Esophagus squamous epithelium (tissue), 5 donors: ENCODE data around the gene CD44. TPM values are rescaled to one million over a fixed set of nuclear protein-coding genes. Genes with fewer than 3 reads are reported as not detected.

ENCODE experiments used
- DNase-seq: peaks from one replicate; lab custom pipeline; 2025; lab: John Stamatoyannopoulos, UW
- H3K27ac ChIP-seq, 4 donors: fragments of 200-600 bp; sonication (generic); one replicate each; pipeline ENCODE4 v1.5.1; 2016 to 2019; ENCODE audit warnings: mild to moderate bottlenecking in 1 of 4
- H3K27me3 ChIP-seq, 4 donors: fragments of 200-600 bp; sonication (generic); 1 replicate in 3 of 4; 2 replicates in 1 of 4; pipeline versions ENCODE4 v1.5.1 to v1.6.0; 2017 to 2021; ENCODE audit warnings: antibody characterized with exemption in 1 of 4
- H3K36me3 ChIP-seq, 3 donors: fragments of 200-600 bp; sonication (generic); one replicate each; pipeline ENCODE4 v1.5.1; 2016 to 2019
- H3K4me1 ChIP-seq, 3 donors: fragments of 200-600 bp; sonication (generic); one replicate each; pipeline ENCODE4 v1.5.1; 2017 to 2019
- H3K4me3 ChIP-seq, 4 donors: fragments of 200-600 bp; sonication (generic); 1 replicate in 3 of 4; 2 replicates in 1 of 4; pipeline ENCODE4 v1.5.1; 2016 to 2019; ENCODE audit warnings: mild to moderate bottlenecking in 2 of 4, moderate library complexity in 1 of 4
- H3K9me3 ChIP-seq, 3 donors: fragments of 200-600 bp; sonication (generic); one replicate each; pipeline ENCODE4 v1.5.1; 2016 to 2019
- CTCF ChIP-seq, 6 experiments: fragments of 450-650 bp in 4 of 6; fragments of 200-600 bp in 2 of 6; sonication (generic) in 2 of 6; IDR thresholded peaks; one replicate each; pipeline ENCODE4 v1.5.1; 2016 to 2019; ENCODE audit warnings: antibody characterized with exemption in 6 of 6, mild to moderate bottlenecking in 4 of 6, moderate library complexity in 4 of 6
- POLR2A ChIP-seq, 4 donors: fragments of 450-650 bp; IDR thresholded peaks; one replicate each; pipeline ENCODE4 v1.6.1; 2017; ENCODE audit warnings: antibody characterized with exemption in 4 of 4, mild to moderate bottlenecking in 4 of 4, moderate library complexity in 3 of 4
- WGBS, 2 donors: methylation state at CpG; one replicate each; pipeline ENCODE4 v1.1.5; 2018; 5-methylcytosine and 5-hydroxymethylcytosine counted together
- intact Hi-C: fragments of 100-400 bp; cut with DNase I; formaldehyde crosslinking; loops from one replicate; pipeline ENCODE4 v1.15.0; 2022
- total RNA-seq, 4 donors: library from RNA; depleted of rRNA; stranded (reverse); fragments of >200 nt; gene quantifications; one replicate each; pipeline ENCODE4 v1.1.0, GENCODE V29; 2016
- donor health status: DM: yes; HTN: yes; CAD: no.

CD44 gene
- total RNA-seq, 4 donors from 2014 or later, result 418 to 565 (median 463) TPM

- WGBS, 2 donors, result 80 to 87% methylated on average over 2 to 3 of the region's 3 CpGs
- intact Hi-C loops, result no loop called here
- H3K4me3 ChIP-seq, result no peak overlapping the region
- no peaks in the 10 kb centered on the region for H3K9me3 ChIP-seq
- DNase-seq, result no peak
- H3K27ac ChIP-seq, result peak overlapping the region in 2 of 4 donors; percentile 0 to 21
- peaks cover 19 to 100% (median 58%) of the 10 kb centered on the region in 3 donors for H3K4me1 ChIP-seq
- no peak for TF ChIP-seq POLR2A (IDR thresholded peaks at IDR 0.05)
- no peak for TF ChIP-seq CTCF (IDR thresholded peaks at IDR 0.05)
- H3K36me3 ChIP-seq, result peaks cover 0 to 58% (median 0%) of the 10 kb centered on the region in 3 donors
- no peaks in the 10 kb centered on the region for H3K27me3 ChIP-seq
Observed at GRCh38 chr11:35150454-35150853, 11.5 kb downstream of the CD44 start.

- 61 to 74% methylated on average over 1 of the region's 1 CpG for WGBS, 2 donors
- H3K27me3 ChIP-seq, result no peaks in the 10 kb centered on the region
- H3K4me1 ChIP-seq, result peaks cover 12 to 100% (median 52%) of the 10 kb centered on the region in 3 donors
- H3K27ac ChIP-seq, result peak overlapping the region in 3 of 4 donors; percentile 26 to 36 (median 36)
- TF ChIP-seq POLR2A (IDR thresholded peaks at IDR 0.05) (no peak), CTCF (IDR thresholded peaks at IDR 0.05) (no peak)
- no peak overlapping the region for H3K4me3 ChIP-seq
- no peak for DNase-seq
- H3K36me3 ChIP-seq, result peaks cover 0 to 58% (median 0%) of the 10 kb centered on the region in 3 donors
- intact Hi-C loops, result no loop called here
- no peaks in the 10 kb centered on the region for H3K9me3 ChIP-seq
Observed at GRCh38 chr11:35151241-35151640, 12.3 kb downstream of the CD44 start.

- H3K27me3 ChIP-seq, result no peaks in the 10 kb centered on the region
- H3K27ac ChIP-seq, result peak overlapping the region in 3 of 4 donors; percentile 26 to 36 (median 36)
- no peaks in the 10 kb centered on the region for H3K9me3 ChIP-seq
- DNase-seq, result no peak
- intact Hi-C loops, result no loop called here
- peaks cover 12 to 100% (median 51%) of the 10 kb centered on the region in 3 donors for H3K4me1 ChIP-seq
- TF ChIP-seq POLR2A (IDR thresholded peaks at IDR 0.05), result no peak
- TF ChIP-seq CTCF (IDR thresholded peaks at IDR 0.05), result no peak
- H3K4me3 ChIP-seq, result no peak overlapping the region
- H3K36me3 ChIP-seq, result peaks cover 0 to 58% (median 0%) of the 10 kb centered on the region in 3 donors
- WGBS, 2 donors, result 44 to 50% methylated on average over 3 of the region's 3 CpGs
Observed at GRCh38 chr11:35151683-35152280, 12.8 kb downstream of the CD44 start.

GRCh38 chr11:35152575-35152974, 13.6 kb downstream of the CD44 start:
- H3K9me3 ChIP-seq, result no peaks in the 10 kb centered on the region
- no peak overlapping the region for H3K4me3 ChIP-seq
- peak overlapping the region in 1 of 4 donors; percentile 24 for H3K27ac ChIP-seq
- peaks cover 13 to 100% (median 50%) of the 10 kb centered on the region in 3 donors for H3K4me1 ChIP-seq
- intact Hi-C loops, result no loop called here
- H3K27me3 ChIP-seq, result no peaks in the 10 kb centered on the region
- 82% methylated on average over 3 of the region's 3 CpGs for WGBS, 2 donors
- TF ChIP-seq POLR2A (IDR thresholded peaks at IDR 0.05), result no peak
- TF ChIP-seq CTCF (IDR thresholded peaks at IDR 0.05), result no peak
- peaks cover 0 to 53% (median 0%) of the 10 kb centered on the region in 3 donors for H3K36me3 ChIP-seq
- no peak for DNase-seq

- peak overlapping the region in 1 of 4 donors; percentile 24 for H3K27ac ChIP-seq
- H3K9me3 ChIP-seq, result no peaks in the 10 kb centered on the region
- no peak overlapping the region for H3K4me3 ChIP-seq
- peaks cover 0 to 46% (median 0%) of the 10 kb centered on the region in 3 donors for H3K36me3 ChIP-seq
- H3K4me1 ChIP-seq, result peaks cover 20 to 100% (median 57%) of the 10 kb centered on the region in 3 donors
- DNase-seq, result no peak
- intact Hi-C loops, result no loop called here
- TF ChIP-seq CTCF (IDR thresholded peaks at IDR 0.05) (no peak), POLR2A (IDR thresholded peaks at IDR 0.05) (no peak)
- 60 to 70% methylated on average over 2 of the region's 2 CpGs for WGBS, 2 donors
- H3K27me3 ChIP-seq, result no peaks in the 10 kb centered on the region
Observed at GRCh38 chr11:35153280-35153679, 14.3 kb downstream of the CD44 start.
